22Rv1 (cell line): ENCODE data around the gene WNT2.

ENCODE experiments used
- CTCF ChIP-seq: fragments of 450-650 bp; IDR thresholded peaks from 2 replicates; pipeline ENCODE4 v1.5.1; 2017; ENCODE audit warnings: mild to moderate bottlenecking
- ZFX ChIP-seq: fragments of 450-650 bp; IDR thresholded peaks from 2 replicates; pipeline ENCODE4 v1.6.1; 2017; ENCODE audit warnings: antibody characterized with exemption, borderline replicate concordance

GRCh38 chr7:117238472-117238871, 84.4 kb downstream of the WNT2 start:
- TF ChIP-seq CTCF (no peak), ZFX (no peak)
